Hepatocyte (in vitro differentiated cells): ENCODE measurements around the gene NDUFB10. TPM values are rescaled to one million over a fixed set of nuclear protein-coding genes. Genes with fewer than 3 reads are reported as not detected.

Source experiments
- DNase-seq: peaks from one replicate; pipeline ENCODE4 v3.0.0-alpha.2; 2016; ENCODE audit warnings: low spot score
- H2AFZ ChIP-seq: fragments of 200-600 bp; sonication (generic); 2 replicates; pipeline ENCODE4 v1.6.0; 2016; ENCODE audit warnings: antibody characterized with exemption, mild to moderate bottlenecking
- H3K27ac ChIP-seq: fragments of 200-600 bp; sonication (generic); 2 replicates; pipeline ENCODE4 v1.5.1; 2016; ENCODE audit warnings: mild to moderate bottlenecking
- H3K27me3 ChIP-seq: fragments of 200-600 bp; sonication (generic); 2 replicates; pipeline ENCODE4 v1.6.1; 2016
- H3K36me3 ChIP-seq: fragments of 200-600 bp; sonication (generic); replicated peaks from 2 replicates; pipeline ENCODE4 v1.5.1; 2016; ENCODE audit warnings: low read depth; ENCODE audit not compliant: insufficient read depth
- H3K4me1 ChIP-seq: fragments of 200-600 bp; sonication (generic); 2 replicates; pipeline ENCODE4 v1.5.1; 2016; ENCODE audit warnings: mild to moderate bottlenecking, moderate library complexity; ENCODE audit not compliant: insufficient read depth
- H3K4me2 ChIP-seq: fragments of 200-600 bp; sonication (generic); 2 replicates; pipeline ENCODE4 v1.6.0; 2016
- H3K4me3 ChIP-seq: fragments of 200-600 bp; sonication (generic); 2 replicates; pipeline ENCODE4 v1.5.1; 2016; ENCODE audit warnings: mild to moderate bottlenecking
- H3K79me2 ChIP-seq: fragments of 200-600 bp; sonication (generic); 2 replicates; pipeline ENCODE4 v1.6.0; 2017; ENCODE audit warnings: mild to moderate bottlenecking
- H3K9me2 ChIP-seq: fragments of 200-600 bp; sonication (generic); replicated peaks from 2 replicates; pipeline ENCODE4 v1.6.0; 2017; ENCODE audit warnings: mild to moderate bottlenecking; ENCODE audit not compliant: insufficient read depth
- H3K9me3 ChIP-seq: fragments of 200-600 bp; sonication (generic); 2 replicates; pipeline ENCODE4 v1.5.1; 2016; ENCODE audit warnings: low read depth, mild to moderate bottlenecking
- H4K20me1 ChIP-seq: fragments of 200-600 bp; sonication (generic); 2 replicates; pipeline ENCODE4 v1.6.0; 2016; ENCODE audit warnings: mild to moderate bottlenecking; ENCODE audit not compliant: insufficient read depth, poor library complexity, severe bottlenecking
- EZH2 ChIP-seq: fragments of 200-600 bp; sonication (generic); IDR thresholded peaks from 2 replicates; pipeline ENCODE4 v1.6.1; 2016; ENCODE audit warnings: antibody characterized with exemption, mild to moderate bottlenecking, borderline replicate concordance
- EZH2phosphoT487 ChIP-seq: fragments of 200-600 bp; sonication (generic); IDR thresholded peaks from one replicate; pipeline ENCODE4 v1.6.1; 2018; ENCODE audit warnings: antibody characterized with exemption, mild to moderate bottlenecking, low read depth, moderate library complexity; ENCODE audit not compliant: unreplicated experiment, severe bottlenecking
- WGBS: methylation state at CpG from one replicate; pipeline ENCODE4 v1.1.6; 2016; ENCODE audit warnings: low lambda C conversion rate; ENCODE audit errors: missing lambda C conversion rate; 5-methylcytosine and 5-hydroxymethylcytosine counted together
- polyA plus RNA-seq: library from polyadenylated mRNA; unstranded; fragments of >200 nt; fragmentation: Nextera tagmentation; extraction: Ambion mirVana; gene quantifications from 2 replicates; pipeline ENCODE4 v1.2.1, GENCODE V29; 2016
- total RNA-seq: library from RNA; depleted of rRNA; stranded (reverse); fragments of >200 nt; gene quantifications from 2 replicates; pipeline ENCODE4 v1.2.3, GENCODE V29; 2014
- TF ChIP-seq, protein P1 (sequence below): fragments of 200-600 bp; sonication (generic); IDR thresholded peaks from 2 replicates; pipeline ENCODE4 v1.5.1; 2016; ENCODE audit warnings: antibody characterized with exemption, mild to moderate bottlenecking; ENCODE audit not compliant: poor library complexity

Gene NDUFB10
- total and polyA plus RNA-seq, 2 experiments from 2014 or later, result 234 to 244 TPM

DNA sequence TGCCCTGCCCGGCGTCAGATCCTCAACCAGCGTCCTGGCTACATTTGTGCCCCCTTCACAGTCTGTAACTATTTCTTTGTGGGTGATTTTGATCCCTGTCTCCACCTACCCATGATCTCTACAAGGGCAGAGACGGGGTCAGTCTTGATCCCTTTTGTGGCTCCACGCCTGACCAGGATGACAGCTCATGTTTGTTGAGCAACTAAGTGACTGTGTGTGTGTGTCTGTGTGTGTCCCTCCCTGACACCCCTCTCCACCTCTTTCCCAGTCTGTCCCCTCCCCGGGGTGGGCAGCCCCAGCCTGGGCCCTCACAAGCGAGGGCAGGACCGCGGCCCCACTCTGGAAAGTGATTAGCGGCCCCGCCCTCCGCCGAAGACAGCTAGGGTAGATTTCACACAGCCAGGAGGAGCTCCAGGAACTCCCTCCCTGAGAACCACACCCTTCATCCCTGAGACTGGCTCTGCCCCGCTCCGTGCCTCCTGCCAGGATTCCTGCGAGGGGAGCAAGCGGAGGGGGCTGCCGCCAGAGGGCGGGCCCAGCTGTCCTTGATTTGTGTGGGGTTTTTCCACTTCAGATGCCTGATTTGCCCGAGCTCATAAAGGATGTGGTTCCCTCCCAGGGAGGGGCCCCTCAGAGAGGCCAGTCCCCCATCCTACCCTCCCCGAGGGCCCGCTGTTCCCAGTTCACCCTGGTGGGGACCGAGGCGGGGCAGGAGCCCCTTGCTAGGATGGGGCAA lies 35.9 kb upstream of the NDUFB10 start:
- Histone ChIP-seq H3K4me1 (peaks cover 17% of the 10 kb centered on the region), H3K4me3 (no peak overlapping the region), H3K27ac (no peak overlapping the region), H3K9me2 (no peaks in the 10 kb centered on the region), H3K27me3 (peaks cover 32% of the 10 kb centered on the region), H3K9me3 (no peaks in the 10 kb centered on the region), H3K36me3 (no peaks in the 10 kb centered on the region), H3K4me2 (peak overlapping the region; percentile 50), H3K79me2 (no peaks in the 10 kb centered on the region), H2AFZ (peak overlapping the region; percentile 4), H4K20me1 (no peaks in the 10 kb centered on the region)
- 12% methylated on average over 22 of the region's 24 CpGs for WGBS
- peak; percentile 85 for DNase-seq
- TF ChIP-seq EZH2 (no peak), EZH2phosphoT487 (no peak)
- TF ChIP-seq, protein P1, sequence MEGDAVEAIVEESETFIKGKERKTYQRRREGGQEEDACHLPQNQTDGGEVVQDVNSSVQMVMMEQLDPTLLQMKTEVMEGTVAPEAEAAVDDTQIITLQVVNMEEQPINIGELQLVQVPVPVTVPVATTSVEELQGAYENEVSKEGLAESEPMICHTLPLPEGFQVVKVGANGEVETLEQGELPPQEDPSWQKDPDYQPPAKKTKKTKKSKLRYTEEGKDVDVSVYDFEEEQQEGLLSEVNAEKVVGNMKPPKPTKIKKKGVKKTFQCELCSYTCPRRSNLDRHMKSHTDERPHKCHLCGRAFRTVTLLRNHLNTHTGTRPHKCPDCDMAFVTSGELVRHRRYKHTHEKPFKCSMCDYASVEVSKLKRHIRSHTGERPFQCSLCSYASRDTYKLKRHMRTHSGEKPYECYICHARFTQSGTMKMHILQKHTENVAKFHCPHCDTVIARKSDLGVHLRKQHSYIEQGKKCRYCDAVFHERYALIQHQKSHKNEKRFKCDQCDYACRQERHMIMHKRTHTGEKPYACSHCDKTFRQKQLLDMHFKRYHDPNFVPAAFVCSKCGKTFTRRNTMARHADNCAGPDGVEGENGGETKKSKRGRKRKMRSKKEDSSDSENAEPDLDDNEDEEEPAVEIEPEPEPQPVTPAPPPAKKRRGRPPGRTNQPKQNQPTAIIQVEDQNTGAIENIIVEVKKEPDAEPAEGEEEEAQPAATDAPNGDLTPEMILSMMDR, result peak; percentile 44

DNA sequence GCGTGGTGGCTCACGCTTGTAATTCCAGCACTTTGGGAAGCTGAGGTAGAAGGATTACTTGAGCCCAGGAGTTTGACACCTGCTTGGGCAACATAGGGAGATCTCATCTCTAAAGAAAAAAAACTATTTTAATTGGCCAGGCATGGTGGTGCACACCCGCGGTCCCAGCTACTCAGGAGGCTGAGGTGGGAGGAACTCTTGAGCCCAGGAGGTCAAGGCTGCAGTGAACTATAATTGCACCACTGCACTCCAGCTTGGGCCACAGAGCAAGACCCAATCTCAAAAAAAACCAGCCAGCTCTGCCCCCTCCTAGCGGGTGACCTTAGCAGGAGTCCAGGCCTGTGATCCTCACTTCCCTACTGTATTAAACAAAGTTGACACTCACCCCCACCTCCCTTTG lies 35.2 kb upstream of the NDUFB10 start:
- no peak overlapping the region for H3K4me3 ChIP-seq
- H3K27me3 ChIP-seq, result peaks cover 26% of the 10 kb centered on the region
- H4K20me1 ChIP-seq, result no peaks in the 10 kb centered on the region
- no peaks in the 10 kb centered on the region for H3K9me3 ChIP-seq
- peaks cover 15% of the 10 kb centered on the region for H3K4me1 ChIP-seq
- no peaks in the 10 kb centered on the region for H3K79me2 ChIP-seq
- H3K9me2 ChIP-seq, result no peaks in the 10 kb centered on the region
- no peak for DNase-seq
- H2AFZ ChIP-seq, result no peak overlapping the region
- no peak for TF ChIP-seq EZH2
- TF ChIP-seq EZH2phosphoT487, result no peak
- TF ChIP-seq, protein P1, result no peak
- peak overlapping the region; percentile 50 for H3K4me2 ChIP-seq
- 67% methylated on average over 5 of the region's 5 CpGs for whole genome bisulfite sequencing
- no peak overlapping the region for H3K27ac ChIP-seq
- no peaks in the 10 kb centered on the region for H3K36me3 ChIP-seq

DNA sequence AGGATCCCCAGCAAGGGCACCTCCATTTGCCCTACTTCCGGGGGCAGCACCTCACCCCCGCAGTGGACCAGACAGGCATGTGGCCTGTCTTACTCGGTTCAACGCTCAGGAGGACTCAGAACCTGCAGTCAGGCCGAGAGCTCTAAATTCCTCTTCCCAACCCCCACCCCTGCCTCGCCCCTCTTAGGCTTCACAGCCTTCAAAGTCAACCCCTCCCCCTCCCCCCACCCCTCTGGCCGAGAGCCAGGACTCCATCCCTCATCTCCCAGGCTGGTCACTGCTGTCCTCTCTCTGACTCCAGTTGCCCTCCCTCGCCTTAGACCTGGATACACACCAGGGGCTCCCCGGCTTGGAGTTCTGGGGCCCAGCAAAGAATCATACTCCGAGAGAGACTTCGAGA lies 33.1 kb upstream of the NDUFB10 start:
- Histone ChIP-seq H3K27me3 (peaks cover 7% of the 10 kb centered on the region), H3K79me2 (no peaks in the 10 kb centered on the region), H3K4me1 (peaks cover 15% of the 10 kb centered on the region), H3K4me2 (no peak overlapping the region), H3K27ac (no peak overlapping the region), H3K9me2 (no peaks in the 10 kb centered on the region), H2AFZ (no peak overlapping the region), H4K20me1 (no peaks in the 10 kb centered on the region), H3K4me3 (no peak overlapping the region), H3K9me3 (no peaks in the 10 kb centered on the region), H3K36me3 (no peaks in the 10 kb centered on the region)
- no peak for DNase-seq
- no peak for TF ChIP-seq EZH2
- TF ChIP-seq, protein P1, result no peak
- TF ChIP-seq EZH2phosphoT487, result no peak
- 54% methylated on average over 9 of the region's 11 CpGs for WGBS
